Fibroblast of skin of abdomen (primary cell): ENCODE measurements around the gene NEURL1.
"Not testable (repeated sequence)": the region's sequence is repeated elsewhere in the genome, so short reads cannot be mapped to it uniquely, and the experiment has no call there.

ENCODE experiments used
- DNase-seq: peaks from one replicate; pipeline ENCODE4 v3.0.0-alpha.2; 2013

The NEURL1 gene

GRCh38 chr10:103590060-103590459, 96.6 kb downstream of the NEURL1 start:
- no peak for DNase-seq

DNA sequence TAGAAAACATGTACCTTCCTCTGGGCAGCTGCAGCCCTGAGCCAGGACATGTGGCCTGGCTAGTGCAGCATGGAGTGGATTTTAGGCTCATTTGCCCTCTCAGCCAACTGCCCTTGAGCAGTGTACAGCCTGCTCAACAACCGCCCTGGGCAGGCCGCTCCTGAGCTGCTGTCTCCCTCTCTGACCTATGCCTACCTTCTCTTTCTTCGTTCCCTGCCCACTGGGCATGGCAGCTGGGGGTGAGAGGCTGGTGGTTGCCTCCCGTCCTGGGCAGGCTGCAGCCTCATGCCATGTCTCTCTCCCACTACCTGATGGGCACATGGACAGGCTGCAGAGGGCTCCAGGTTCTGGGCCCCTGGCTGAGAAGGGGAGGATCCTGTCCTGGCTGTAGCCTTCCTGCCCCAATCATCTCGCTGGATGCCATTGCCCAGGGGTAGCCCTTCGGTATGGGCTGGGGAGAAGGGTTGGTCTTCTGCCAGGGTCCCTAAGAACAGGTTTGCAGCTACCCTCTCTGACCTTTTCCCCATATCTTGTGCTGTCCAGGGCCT, 97.3 kb downstream of the NEURL1 start:
- DNase-seq: no peak

DNA sequence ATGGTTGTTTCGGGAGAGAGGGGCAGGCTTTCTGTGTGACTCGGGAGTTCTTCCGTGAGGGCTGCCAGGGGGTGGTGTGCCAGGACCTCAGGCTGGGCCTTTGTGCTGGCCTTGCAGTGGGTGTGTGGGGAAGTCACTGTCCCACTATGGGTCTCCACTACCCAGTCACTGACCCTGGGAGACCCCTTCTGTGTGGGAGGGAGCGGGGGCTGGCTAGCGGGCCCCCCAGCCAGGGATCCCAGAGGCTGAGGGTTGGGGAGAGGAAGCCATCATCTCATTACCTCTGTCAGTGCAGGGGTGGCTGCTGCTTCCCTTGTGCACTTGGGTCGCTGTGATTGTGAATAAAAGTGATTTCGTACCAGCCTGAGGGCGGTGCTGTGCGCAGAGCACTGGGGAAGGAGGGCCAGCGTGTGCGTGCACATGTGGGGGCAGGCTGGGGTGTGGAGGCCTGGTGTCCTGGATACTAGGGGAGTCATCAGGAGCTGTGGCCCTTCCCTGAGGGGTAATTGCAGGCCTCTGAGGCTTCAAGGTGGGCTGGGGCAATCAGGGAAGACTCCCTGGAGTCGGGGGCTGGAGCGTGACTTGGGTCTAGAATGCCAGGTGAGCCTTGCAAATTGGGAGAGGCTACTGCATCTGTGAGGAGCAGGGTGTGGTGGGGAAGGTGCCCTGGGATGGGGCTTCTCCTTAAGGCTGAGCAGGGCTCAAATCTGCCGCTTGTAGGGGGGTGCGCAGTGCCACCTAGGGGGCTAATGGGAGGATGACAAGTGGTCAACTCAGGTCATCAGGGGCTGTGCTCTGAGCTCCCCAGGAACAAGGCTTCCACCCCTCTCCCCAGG, 98.9 kb downstream of the NEURL1 start:
- DNase-seq: peak; percentile 26

DNA sequence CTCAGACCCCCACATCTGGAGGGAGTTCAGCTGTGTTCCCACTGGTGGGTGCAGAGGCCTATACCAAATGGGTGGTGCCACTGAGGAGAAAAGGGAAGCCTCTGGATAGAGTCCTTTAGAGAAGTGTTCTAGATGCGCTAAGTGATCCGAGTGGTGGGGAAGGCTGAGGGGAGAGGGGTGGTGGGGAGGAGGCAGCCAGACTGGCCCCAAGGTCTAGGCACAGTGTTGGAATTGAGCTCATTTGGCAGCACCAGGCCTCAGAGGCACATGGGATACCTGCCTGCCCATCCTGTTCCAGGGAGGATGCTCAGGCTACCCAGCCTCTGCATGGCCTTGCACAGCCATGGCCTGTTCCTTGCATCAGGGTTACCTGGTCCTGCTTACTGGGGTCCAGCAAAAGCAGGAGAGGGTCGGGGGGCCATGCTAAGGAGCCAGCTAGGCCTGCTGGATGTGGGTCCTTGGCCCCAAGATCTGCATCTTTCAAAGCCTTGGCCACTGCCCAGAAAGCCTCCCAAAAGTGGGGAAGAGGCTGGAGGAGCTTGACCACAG, 99.6 kb downstream of the NEURL1 start:
- no peak for DNase-seq

DNA sequence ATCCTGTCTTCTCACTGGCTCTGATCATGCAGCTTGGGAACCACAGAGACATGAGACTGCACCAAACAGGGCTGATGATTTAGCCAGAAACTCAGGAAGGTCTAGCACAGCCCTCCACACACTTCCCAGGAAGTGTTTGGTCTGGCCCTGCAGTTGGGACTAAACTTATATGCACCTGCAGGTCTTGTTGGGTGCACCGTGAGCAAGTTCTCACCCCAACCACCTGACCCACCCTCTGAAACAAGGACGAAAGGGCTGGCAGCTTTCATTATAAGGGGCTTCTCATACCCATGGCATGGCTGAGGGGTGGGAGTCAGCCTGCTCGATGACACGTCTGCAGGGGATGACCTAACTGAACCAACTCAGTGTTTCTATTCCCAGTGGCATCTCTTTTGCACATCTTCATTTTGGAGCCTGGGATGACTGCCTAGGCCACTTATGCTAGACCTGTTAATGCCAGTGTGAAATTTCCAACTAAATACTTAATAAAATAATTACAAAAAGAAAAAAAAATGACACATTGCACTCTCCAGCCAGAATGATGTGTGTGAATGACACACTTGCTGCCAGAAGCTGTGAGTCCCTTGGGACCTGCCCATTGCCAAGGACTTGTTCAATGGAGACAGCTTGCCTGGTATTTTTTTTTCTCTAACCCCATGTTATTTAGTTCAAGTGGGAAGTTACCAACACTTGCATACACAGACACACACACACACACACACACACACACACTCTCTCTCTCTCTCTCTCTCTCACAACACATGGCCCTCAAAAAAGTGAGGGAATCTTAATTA, 102.6 kb downstream of the NEURL1 start:
- DNase-seq: no peak

DNA sequence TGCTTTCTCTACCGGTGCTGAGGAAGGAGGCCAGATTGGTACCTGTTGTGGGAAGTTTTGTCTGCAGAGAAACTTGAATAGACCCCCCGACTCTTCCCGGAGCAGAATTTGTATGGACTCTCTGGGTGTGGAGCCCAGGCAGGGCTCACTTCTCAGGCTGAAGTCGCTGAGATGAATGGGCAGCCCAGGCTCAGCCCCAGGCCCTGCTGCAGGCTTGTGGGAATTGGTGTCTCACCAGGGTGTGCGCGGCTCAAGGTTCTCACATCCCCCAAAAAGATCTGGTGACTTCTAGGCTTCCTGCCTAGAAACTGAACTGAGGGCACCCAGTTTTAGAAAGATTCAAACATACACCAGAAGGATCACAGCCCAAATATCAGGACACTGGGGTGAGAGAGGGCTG, 103.5 kb downstream of the NEURL1 start:
- no peak for DNase-seq

DNA sequence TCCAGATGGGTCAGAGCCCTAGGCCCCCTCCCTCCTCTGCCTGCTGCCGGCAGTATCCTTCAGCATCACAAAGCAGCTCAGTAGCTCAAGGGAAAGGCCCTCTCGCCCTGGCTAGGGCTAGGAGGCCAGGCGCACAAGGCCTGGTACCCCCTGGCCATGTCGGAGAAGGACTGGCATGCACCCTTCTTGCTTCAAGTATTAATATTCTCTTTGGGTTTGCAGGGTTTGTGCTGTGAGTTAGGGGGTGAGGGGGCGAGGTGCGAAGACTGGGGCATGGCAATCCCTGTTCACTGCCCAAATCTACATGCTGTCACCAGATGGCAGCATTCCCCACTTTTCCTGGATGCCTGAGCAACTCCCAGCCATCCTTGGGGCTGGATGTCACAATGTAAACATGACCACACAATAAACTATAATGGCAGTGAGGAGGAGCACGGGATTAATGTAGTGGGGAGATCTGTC, 105.2 kb downstream of the NEURL1 start:
- peak; percentile 80 for DNase-seq

DNA sequence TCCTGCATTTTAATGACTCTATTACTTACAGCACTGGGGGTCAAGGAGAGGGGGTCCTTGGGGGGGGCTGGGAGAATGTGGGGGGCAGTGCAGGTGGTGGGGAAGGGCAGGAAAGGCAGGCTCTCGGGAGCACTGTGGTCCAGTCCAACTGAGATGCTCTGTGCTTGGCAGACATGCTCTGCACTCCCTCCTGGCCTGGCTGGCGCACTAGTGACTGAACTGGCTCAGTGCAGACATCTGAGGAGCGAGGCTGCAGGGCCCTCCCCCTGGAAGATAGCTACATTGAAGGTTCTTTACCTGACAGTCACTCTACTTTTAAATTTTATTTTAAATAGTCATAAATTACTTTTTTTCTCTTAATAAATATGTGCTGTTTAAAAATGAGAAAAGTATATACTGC, 105.7 kb downstream of the NEURL1 start:
- DNase-seq: no peak

- DNase-seq: no peak
Measured at GRCh38 chr10:103599907-103600306, 106.4 kb downstream of the NEURL1 start.

GRCh38 chr10:103600325-103600724, 106.8 kb downstream of the NEURL1 start:
- DNase-seq: no peak

DNA sequence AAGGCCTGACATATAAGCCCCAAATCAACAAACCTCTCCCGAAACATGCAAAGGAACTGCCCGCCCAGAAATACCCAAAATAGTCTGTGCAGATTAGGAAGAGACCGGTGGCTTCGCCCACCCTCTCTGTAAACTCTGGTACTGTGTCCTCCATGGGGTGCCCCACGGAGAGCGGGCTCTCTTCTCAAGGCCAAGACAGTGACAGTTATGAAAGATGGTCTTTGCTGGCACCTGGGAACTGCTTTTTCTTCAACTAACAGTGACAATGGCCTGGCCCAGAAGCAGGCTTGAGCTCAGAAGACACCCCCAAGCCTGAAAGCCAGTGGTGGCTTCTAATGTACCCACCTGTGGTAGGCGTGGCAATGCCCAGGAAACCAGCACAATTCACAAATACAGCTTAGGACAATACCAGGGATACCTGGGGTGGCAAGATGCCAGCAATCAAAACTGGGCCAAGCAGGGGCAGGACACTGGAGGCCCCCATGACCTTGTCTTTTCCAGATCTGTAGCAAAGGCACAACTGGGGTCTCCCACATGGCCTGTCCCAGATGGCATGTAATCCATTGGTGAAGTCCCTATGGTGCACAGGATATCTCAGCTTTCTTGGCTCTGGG, 107.6 kb downstream of the NEURL1 start:
- no peak for DNase-seq

- no peak for DNase-seq
Measured at GRCh38 chr10:103602028-103602851, 108.7 kb downstream of the NEURL1 start.

GRCh38 chr10:103602852-103603155, 109.3 kb downstream of the NEURL1 start:
- no peak for DNase-seq

DNA sequence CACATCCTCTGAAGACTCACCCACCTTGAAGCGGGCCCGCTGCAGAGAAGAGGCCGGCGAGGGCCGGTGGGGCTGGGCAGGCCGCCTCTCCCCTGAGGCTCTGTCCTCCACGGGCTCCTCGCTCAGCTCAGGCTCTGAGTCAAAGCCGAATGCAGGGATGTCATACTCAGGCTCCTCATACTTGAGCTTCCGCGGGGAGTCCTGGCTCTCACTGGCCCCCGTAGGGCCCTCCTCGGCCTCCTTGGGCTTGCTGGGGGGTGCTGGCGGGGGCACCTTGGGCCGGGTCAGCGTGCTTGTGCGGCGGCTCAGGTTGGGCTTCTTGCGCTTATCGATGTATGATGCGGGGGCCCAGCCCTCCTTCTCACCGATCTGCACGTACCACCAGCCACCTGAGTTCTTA, 109.9 kb downstream of the NEURL1 start:
- DNase-seq: no peak

GRCh38 chr10:103605359-103606096, 112.0 kb downstream of the NEURL1 start:
- DNase-seq: peak; percentile 46

- DNase-seq: not testable (repeated sequence)
Measured at GRCh38 chr10:103606097-103606438, 112.6 kb downstream of the NEURL1 start.

GRCh38 chr10:103607051-103607450, 113.5 kb downstream of the NEURL1 start:
- not testable (repeated sequence) for DNase-seq

GRCh38 chr10:103608056-103608455, 114.6 kb downstream of the NEURL1 start:
- not testable (repeated sequence) for DNase-seq

DNA sequence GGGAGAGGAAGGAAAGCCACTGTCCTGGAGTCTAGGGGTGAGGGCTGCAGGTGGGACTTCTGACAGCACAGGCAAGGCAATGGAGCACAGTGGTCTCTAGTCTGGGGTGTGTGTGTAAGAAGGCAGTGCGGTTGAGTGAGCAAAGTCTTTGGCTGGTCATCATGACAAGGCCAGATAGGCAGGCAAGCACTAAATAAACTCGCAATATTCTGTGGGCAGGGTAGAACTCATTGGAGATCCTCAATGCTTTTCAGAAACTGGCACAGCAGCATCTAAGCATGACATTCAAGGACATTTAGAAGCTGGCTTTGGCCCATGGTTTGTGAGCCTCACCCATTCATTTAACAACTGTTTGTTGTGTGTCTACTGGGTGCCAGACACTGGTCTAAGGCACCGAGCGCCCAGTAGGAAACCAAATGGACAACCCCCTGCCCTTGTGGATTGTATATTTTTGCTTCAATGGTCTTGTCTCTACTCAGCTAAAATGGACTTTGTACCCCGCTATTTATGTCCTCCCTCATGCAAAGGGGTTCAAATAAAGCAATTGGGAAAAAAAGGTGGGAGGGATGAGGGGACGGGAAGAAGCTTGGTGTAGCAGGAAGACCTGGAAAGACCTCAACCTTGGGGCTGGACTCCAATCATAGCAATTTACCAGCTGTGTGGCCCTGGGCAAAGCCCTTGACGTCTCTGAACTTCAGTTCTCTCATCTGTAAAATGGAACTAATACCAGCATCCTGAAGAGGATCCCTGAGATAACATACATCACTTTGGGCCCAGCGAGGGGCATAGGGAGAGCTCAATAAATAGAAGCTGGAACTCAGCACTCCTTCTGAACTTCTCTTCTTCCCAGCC, 116.0 kb downstream of the NEURL1 start:
- DNase-seq: no peak

- no peak for DNase-seq
Measured at GRCh38 chr10:103610083-103610472, 116.6 kb downstream of the NEURL1 start.
